Panc1 (cell line): ENCODE results near the gene EPHB2. TPM values are rescaled to one million over a fixed set of nuclear protein-coding genes. Genes with fewer than 3 reads are reported as not detected.

Experiments
- ATAC-seq: fragments of 200-7000 bp; cut with Tn5 transposase; 2 replicates; pipeline ENCODE4 v1.9.1; 2020; ENCODE audit warnings: mild to moderate bottlenecking, moderate library complexity
- BruUV-seq: library from RNA; stranded (reverse); fragments of 400-500 nt; replicated peaks from 2 replicates; lab custom pipeline; 2021; lab: Mats Ljungman, UMichigan
- CTCF ChIA-PET: fragments of 300-600 bp; sonication (Branson Sonifier 250); formaldehyde crosslinking; loops from one replicate; lab custom pipeline; 2022; ENCODE audit warnings: antibody characterized with exemption; lab: Charles Lee
- POLR2A ChIA-PET: fragments of 300-600 bp; sonication (Branson Sonifier 250); formaldehyde crosslinking; loops from one replicate; lab custom pipeline; 2022; ENCODE audit warnings: antibody characterized with exemption; lab: Charles Lee
- DNase-seq: peaks from one replicate; pipeline ENCODE4 v3.0.0-alpha.2; 2010; ENCODE audit warnings: low read depth, low spot score
- H3K27ac ChIP-seq: 2 replicates; pipeline ENCODE4 v1.5.1; 2011; ENCODE audit warnings: mild to moderate bottlenecking, low read length, inconsistent platforms
- H3K27me3 ChIP-seq: fragments of 200-500 bp; sonication (Bioruptor generic); 2 replicates; pipeline ENCODE4 v1.6.0; 2014; ENCODE audit warnings: low read length, inconsistent platforms; ENCODE audit not compliant: control insufficient read depth, insufficient read depth
- H3K36me3 ChIP-seq: fragments of 200-500 bp; sonication (Bioruptor generic); 2 replicates; pipeline ENCODE4 v1.5.1; 2014; ENCODE audit warnings: inconsistent platforms, mild to moderate bottlenecking, low read length, moderate library complexity; ENCODE audit not compliant: control insufficient read depth, insufficient read depth
- H3K4me1 ChIP-seq: 2 replicates; pipeline ENCODE4 v1.5.1; 2011; ENCODE audit warnings: inconsistent platforms, mild to moderate bottlenecking, low read length, moderate library complexity; ENCODE audit not compliant: control insufficient read depth, insufficient read depth
- H3K4me3 ChIP-seq, 2 experiments: 2 replicates each; pipeline ENCODE4 v1.5.1; 2011 to 2012; ENCODE audit warnings: low read depth in 2 of 2, low read length in 2 of 2, mild to moderate bottlenecking in 2 of 2, inconsistent platforms in 1 of 2, moderate library complexity in 1 of 2
- H3K9me3 ChIP-seq: fragments of 200-500 bp; sonication (Bioruptor generic); 2 replicates; pipeline ENCODE4 v1.5.1; 2014; ENCODE audit warnings: low read depth, mild to moderate bottlenecking, inconsistent platforms, low read length, moderate library complexity; ENCODE audit not compliant: control insufficient read depth, insufficient read depth
- POLR2AphosphoS5 ChIP-seq: IDR thresholded peaks from 2 replicates; pipeline ENCODE4 v1.6.1; 2012; ENCODE audit warnings: mild to moderate bottlenecking, low read depth, low read length, moderate library complexity
- SIN3A ChIP-seq: IDR thresholded peaks from 2 replicates; pipeline ENCODE4 v1.6.1; 2012; ENCODE audit warnings: low read depth, mild to moderate bottlenecking, low read length, moderate library complexity, borderline replicate concordance; ENCODE audit not compliant: insufficient read depth
- TCF7L2 ChIP-seq: IDR thresholded peaks from 2 replicates; pipeline ENCODE4 v1.6.1; 2011; ENCODE audit warnings: mild to moderate bottlenecking, low read depth, low read length, inconsistent platforms
- in situ Hi-C: cut with HindIII; loops from 2 replicates; pipeline ENCODE4 v1.10.0; 2016; ENCODE audit warnings: low sequenced_read_pairs, low pct_unique_long_range_greater_than_20kb
- intact Hi-C: fragments of 100-400 bp; cut with micrococcal nuclease; formaldehyde crosslinking; loops from one replicate; pipeline ENCODE4 v1.10.0; 2022; ENCODE audit not compliant: unreplicated experiment
- total RNA-seq: library from RNA; stranded (reverse); gene quantifications from one replicate; pipeline ENCODE4 v1.2.1, GENCODE V29; 2021; ENCODE audit not compliant: unreplicated experiment
- TF ChIP-seq, protein P1 (sequence below): fragments of 450-650 bp; IDR thresholded peaks from 2 replicates; pipeline ENCODE4 v1.5.1; 2017; ENCODE audit warnings: mild to moderate bottlenecking
- TF ChIP-seq, protein P2 (sequence below), 2 experiments: IDR thresholded peaks; 2 replicates each; pipeline ENCODE4 v1.6.1; 2011 to 2012; ENCODE audit warnings: low read depth in 2 of 2, control low read depth in 1 of 2, low read length in 1 of 2, mild to moderate bottlenecking in 1 of 2, moderate library complexity in 1 of 2; ENCODE audit not compliant: insufficient read depth in 1 of 2

Gene EPHB2
- total RNA-seq, 1 experiment from 2014 or later = 29.0 TPM

DNA sequence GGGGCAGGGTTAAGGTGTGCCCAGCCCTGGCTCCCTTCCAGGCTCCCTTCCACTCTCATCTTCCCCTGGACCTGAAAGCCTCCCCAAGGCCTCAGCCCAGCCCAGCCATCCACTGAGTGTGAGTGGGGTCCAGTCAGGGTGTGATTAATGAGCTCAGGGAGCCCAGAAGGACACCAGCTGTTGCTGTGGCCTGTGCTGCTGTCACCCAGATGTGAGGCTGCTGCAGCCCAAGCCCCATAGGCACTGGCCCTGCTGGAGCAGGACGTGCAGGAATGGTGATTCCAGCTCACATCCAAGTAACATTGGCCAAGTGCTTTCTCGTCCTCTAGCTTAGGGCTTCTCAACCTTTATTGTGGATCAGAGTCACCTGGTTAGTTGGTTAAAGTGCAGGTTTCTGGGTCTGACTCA lies 77.6 kb downstream of the EPHB2 start:
- no peaks in the 10 kb centered on the region for H3K4me1 ChIP-seq
- H3K4me3 ChIP-seq = no peak overlapping the region
- no TSS peak for BruUV-seq
- H3K27me3 ChIP-seq = no peaks in the 10 kb centered on the region
- in situ Hi-C loops (no loop called here), intact Hi-C loops (no loop called here)
- H3K9me3 ChIP-seq = no peaks in the 10 kb centered on the region
- ATAC-seq (no peak), DNase-seq (no peak)
- TF ChIP-seq POLR2AphosphoS5 = no peak
- TF ChIP-seq, protein P1, sequence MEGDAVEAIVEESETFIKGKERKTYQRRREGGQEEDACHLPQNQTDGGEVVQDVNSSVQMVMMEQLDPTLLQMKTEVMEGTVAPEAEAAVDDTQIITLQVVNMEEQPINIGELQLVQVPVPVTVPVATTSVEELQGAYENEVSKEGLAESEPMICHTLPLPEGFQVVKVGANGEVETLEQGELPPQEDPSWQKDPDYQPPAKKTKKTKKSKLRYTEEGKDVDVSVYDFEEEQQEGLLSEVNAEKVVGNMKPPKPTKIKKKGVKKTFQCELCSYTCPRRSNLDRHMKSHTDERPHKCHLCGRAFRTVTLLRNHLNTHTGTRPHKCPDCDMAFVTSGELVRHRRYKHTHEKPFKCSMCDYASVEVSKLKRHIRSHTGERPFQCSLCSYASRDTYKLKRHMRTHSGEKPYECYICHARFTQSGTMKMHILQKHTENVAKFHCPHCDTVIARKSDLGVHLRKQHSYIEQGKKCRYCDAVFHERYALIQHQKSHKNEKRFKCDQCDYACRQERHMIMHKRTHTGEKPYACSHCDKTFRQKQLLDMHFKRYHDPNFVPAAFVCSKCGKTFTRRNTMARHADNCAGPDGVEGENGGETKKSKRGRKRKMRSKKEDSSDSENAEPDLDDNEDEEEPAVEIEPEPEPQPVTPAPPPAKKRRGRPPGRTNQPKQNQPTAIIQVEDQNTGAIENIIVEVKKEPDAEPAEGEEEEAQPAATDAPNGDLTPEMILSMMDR = no peak
- TF ChIP-seq, protein P2, sequence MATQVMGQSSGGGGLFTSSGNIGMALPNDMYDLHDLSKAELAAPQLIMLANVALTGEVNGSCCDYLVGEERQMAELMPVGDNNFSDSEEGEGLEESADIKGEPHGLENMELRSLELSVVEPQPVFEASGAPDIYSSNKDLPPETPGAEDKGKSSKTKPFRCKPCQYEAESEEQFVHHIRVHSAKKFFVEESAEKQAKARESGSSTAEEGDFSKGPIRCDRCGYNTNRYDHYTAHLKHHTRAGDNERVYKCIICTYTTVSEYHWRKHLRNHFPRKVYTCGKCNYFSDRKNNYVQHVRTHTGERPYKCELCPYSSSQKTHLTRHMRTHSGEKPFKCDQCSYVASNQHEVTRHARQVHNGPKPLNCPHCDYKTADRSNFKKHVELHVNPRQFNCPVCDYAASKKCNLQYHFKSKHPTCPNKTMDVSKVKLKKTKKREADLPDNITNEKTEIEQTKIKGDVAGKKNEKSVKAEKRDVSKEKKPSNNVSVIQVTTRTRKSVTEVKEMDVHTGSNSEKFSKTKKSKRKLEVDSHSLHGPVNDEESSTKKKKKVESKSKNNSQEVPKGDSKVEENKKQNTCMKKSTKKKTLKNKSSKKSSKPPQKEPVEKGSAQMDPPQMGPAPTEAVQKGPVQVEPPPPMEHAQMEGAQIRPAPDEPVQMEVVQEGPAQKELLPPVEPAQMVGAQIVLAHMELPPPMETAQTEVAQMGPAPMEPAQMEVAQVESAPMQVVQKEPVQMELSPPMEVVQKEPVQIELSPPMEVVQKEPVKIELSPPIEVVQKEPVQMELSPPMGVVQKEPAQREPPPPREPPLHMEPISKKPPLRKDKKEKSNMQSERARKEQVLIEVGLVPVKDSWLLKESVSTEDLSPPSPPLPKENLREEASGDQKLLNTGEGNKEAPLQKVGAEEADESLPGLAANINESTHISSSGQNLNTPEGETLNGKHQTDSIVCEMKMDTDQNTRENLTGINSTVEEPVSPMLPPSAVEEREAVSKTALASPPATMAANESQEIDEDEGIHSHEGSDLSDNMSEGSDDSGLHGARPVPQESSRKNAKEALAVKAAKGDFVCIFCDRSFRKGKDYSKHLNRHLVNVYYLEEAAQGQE (IDR thresholded peaks at IDR 0.05; ENCODE audit: insufficient read depth in 1 of 2, low read depth in 2 of 2, low read length in 1 of 2) = no peak
- TF ChIP-seq TCF7L2 = no peak
- no peak for TF ChIP-seq SIN3A
- H3K36me3 ChIP-seq = no peaks in the 10 kb centered on the region
- ChIA-PET POLR2A (no interaction called here), CTCF (no interaction called here)
- no peak overlapping the region for H3K27ac ChIP-seq

DNA sequence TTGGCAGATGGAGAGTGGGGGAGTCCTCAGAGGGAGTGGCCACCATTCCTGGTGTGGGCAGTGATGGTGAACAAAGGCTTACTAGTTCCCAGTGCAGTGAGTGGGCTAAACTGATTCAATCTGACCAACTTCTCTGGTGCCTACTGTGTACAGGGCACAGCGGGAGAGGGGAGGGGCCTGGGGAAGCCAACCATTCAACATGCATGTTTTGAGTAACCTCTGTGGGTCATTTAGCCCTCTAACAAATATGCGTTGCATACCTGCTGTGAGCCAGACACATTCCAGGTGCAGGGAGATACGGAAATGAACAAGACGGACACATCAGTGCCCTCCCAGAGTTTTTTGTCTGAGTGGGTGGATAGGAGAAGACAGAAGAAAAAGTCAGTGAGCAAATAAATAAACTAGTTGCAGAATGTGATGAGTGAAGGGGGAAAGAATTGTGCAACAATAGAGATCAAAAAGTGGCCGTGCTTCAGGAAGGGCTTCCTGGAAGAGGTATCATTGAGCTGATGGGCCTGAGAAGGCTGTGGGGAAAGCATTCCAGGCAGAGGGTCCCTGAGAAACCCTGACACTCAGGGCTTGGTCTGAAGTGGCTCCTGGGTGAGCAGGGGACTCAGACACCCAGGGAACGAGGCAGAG lies 78.8 kb downstream of the EPHB2 start:
- CTCF ChIA-PET = no interaction called here
- in situ Hi-C loops = no loop called here
- DNase-seq = no peak

DNA sequence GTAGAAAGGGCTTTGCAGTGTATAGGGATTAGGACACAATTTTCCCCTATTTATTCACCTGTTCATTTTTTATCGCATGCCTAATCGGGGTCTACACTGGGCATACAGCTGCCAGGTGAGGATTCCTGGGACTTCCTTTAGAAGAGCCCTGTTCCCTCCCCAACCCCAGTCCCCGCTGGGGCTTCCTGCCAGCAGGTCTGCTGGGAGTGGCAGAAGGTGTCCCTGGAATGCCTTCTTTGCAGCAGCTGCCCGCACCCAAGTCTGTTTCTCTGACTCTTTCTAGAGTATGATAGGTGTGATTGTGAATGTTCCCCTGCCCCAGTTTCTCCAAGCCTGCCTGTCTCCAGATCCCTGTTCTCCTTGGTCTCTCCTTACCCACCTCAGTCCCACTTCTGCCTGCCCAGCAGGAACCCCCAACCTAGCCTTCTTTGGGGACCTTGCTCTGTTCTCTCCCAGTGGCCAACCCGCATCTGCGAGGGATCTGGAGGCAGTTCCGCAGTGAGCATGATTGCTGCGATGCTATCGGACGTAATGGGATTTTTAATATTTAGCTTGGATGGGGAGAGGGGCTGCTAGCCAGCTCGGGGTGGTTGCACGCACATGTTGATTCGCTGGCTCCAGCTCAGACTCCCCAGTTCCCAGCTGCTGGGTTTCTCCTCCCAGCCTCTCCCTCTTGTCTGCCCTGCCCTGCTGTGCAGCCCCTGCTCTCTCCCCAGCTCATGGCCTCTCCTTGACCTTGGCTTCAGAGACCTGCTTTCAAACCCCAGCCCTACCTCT lies 79.8 kb downstream of the EPHB2 start:
- POLR2A ChIA-PET = no interaction called here
- no peaks in the 10 kb centered on the region for H3K9me3 ChIP-seq
- CTCF ChIA-PET = no interaction called here
- TF ChIP-seq POLR2AphosphoS5 = no peak
- no peak for TF ChIP-seq SIN3A
- TF ChIP-seq, protein P2 (IDR thresholded peaks at IDR 0.05; ENCODE audit: insufficient read depth in 1 of 2, low read depth in 2 of 2, low read length in 1 of 2) = no peak
- no peak for TF ChIP-seq TCF7L2
- DNase-seq (no peak), ATAC-seq (no peak)
- intact Hi-C loops (no loop called here), in situ Hi-C loops (no loop called here)
- H3K4me3 ChIP-seq = no peak overlapping the region
- no peaks in the 10 kb centered on the region for H3K27me3 ChIP-seq
- BruUV-seq = no TSS peak
- H3K27ac ChIP-seq = no peak overlapping the region
- H3K4me1 ChIP-seq = no peaks in the 10 kb centered on the region
- H3K36me3 ChIP-seq = no peaks in the 10 kb centered on the region

More for the DNA sequence above, 78.8 kb downstream of the EPHB2 start:
- intact Hi-C loops = no loop called here
- no peaks in the 10 kb centered on the region for H3K4me1 ChIP-seq
- no peaks in the 10 kb centered on the region for H3K9me3 ChIP-seq
- no peaks in the 10 kb centered on the region for H3K36me3 ChIP-seq
- H3K27ac ChIP-seq = no peak overlapping the region
- ATAC-seq = no peak
- no peaks in the 10 kb centered on the region for H3K27me3 ChIP-seq
- POLR2A ChIA-PET = no interaction called here
- TF ChIP-seq SIN3A = no peak
- TF ChIP-seq TCF7L2 = no peak
- no peak overlapping the region for H3K4me3 ChIP-seq
- no TSS peak for BruUV-seq
